GM10266 (cell line): ENCODE data around the gene DOCK2.

ENCODE experiments used
- DNase-seq: peaks from one replicate; pipeline ENCODE4 v3.0.0; 2012; ENCODE audit errors: extremely low spot score
- TF ChIP-seq, protein P1 (sequence below): IDR thresholded peaks from 2 replicates; pipeline ENCODE4 v1.5.1; 2012; ENCODE audit warnings: mild to moderate bottlenecking, low read depth; ENCODE audit not compliant: control insufficient read depth, insufficient read depth; ENCODE audit errors: missing control alignments

The DOCK2 gene

DNA sequence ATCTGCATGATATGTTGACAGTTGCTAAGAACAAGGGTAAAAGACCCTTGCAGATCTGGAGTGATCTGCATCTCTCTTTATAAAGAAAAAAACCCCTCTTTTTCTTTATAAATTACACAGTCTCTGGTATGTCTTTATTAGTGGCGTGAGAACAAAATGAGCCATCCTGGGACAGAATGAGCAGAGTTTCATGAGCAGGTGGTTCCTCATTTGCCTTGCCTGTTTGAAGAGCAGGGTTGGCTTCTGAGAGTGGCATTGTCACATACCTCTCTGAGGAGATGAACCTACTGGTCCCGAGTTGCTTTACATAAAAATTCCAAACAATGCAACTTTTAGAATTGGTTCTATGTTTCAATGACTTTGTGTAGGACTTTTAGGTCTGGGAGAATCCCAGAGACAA, 249.0 kb downstream of the DOCK2 start:
- no peak for DNase-seq
- TF ChIP-seq, protein P1, sequence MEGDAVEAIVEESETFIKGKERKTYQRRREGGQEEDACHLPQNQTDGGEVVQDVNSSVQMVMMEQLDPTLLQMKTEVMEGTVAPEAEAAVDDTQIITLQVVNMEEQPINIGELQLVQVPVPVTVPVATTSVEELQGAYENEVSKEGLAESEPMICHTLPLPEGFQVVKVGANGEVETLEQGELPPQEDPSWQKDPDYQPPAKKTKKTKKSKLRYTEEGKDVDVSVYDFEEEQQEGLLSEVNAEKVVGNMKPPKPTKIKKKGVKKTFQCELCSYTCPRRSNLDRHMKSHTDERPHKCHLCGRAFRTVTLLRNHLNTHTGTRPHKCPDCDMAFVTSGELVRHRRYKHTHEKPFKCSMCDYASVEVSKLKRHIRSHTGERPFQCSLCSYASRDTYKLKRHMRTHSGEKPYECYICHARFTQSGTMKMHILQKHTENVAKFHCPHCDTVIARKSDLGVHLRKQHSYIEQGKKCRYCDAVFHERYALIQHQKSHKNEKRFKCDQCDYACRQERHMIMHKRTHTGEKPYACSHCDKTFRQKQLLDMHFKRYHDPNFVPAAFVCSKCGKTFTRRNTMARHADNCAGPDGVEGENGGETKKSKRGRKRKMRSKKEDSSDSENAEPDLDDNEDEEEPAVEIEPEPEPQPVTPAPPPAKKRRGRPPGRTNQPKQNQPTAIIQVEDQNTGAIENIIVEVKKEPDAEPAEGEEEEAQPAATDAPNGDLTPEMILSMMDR, result no peak

DNA sequence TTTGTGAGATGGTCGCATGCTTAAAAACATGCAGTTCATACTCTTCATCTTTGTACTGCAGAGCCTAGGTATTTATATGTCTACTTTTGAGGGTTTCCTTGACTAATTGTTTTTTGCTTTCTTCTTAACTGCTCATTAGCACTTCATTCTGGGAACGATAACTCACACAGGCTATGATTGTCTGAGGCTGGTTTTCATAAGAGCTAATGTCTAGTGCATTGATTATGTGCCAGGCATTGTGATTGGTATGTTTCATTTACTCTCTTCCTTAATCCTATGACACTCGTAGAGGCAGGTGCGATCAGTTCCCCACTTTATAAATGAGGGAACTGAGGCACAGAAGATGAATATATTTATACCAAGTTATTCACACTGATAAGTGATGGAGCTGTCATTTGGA, 249.6 kb downstream of the DOCK2 start:
- DNase-seq, result no peak
- TF ChIP-seq, protein P1, result no peak

DNA sequence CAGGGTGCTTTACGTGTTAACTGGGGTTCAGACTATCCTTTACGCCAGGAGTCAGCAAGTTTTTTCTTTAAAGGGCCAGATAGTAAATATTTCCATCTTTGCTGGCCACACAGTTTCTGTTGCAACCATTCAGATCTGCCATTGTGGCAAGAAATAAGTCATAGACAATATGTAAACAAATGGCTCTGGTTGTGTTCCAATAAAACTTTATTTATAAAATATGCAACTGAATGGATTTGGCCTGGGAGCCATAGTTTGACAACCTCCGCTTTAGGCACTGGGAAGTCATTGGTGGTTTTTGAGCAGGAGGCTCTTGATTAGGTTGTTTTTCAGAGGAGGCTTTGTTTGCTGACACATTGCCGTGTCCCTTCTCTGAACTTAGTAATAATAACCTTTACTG, 252.5 kb downstream of the DOCK2 start:
- TF ChIP-seq, protein P1, result no peak
- no peak for DNase-seq

DNA sequence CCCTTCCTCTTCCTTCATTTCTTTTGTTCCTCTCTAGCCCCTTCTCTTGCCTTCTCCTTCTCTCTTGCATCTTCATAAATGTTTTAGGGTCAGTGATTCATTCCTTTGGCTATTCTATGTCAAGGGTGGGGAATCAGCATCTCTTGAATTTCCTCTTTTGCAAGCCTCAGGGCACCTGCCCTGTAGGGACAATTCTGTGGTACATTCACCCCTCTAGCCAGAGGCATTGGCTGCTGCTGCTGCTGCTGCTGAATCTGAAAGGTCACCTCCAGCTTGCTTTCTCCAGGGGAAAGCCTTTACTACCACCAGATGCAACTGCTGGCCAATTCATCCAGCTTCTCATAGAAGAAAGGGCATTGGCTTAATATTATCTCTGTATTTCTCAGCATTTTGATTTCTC, 255.9 kb downstream of the DOCK2 start:
- TF ChIP-seq, protein P1, result no peak
- no peak for DNase-seq

DNA sequence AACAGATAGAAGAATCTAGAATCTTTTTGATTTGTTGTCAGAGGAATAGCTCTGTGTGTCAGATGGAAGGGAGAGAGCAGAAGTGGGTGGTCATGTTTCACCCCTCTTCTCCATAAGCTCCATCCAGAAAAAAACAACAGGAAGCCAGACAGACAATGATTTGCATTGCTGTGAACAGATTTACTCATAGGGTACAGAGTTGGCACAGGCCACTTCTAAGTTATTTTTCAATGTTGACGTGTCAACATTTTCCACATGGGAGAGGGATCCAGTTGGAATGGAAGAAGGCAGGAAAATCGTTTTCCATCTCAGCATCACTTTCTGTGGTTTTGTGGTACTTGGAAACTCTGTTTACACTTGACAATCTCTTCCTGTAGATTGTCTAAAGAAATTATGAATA, 256.5 kb downstream of the DOCK2 start:
- TF ChIP-seq, protein P1, result no peak
- no peak for DNase-seq

DNA sequence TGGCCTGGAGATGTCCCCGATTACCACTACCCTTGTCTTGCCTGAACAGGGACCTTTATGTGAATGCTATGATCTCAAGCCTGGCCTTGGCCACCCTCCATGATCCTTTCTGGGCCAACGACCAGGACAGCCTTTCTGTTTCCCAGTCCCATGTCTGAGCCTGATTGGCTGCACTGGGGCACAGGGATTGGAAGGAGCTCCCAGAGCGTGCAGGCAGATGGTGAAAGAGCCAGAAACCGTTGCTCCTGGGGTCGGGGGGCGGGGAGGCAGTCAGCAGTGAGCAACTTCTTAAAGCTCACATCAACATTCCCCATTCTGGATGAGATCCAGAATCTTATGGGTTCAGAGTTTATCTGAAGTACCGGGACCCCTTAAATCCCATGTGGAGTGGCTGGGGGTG, 258.9 kb downstream of the DOCK2 start:
- no peak for DNase-seq
- TF ChIP-seq, protein P1, result no peak

DNA sequence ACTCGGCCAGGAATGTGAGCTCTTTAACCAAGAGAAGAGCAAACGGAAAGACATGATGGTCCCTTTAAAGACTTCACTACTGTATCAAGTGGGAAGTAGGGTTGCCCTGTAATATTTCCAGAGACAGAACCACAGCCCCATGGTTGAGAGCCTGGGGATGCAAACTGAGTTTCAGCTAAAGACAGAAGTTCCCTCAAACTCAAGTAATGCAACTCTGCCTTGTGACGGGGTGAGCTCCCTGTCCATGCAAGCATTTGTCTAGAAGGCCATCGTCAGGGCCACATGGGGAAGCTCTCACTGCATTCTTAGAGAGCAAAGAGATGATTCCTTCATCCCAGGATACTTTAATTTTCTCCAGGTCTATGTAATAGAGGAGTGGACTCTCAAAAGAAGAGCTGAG, 260.4 kb downstream of the DOCK2 start:
- TF ChIP-seq, protein P1, result no peak
- no peak for DNase-seq
